Measurements from ENCODE around the gene TXN.
"Not testable (repeated sequence)": the region's sequence is repeated elsewhere in the genome, so short reads cannot be mapped to it uniquely, and the experiment has no call there.

- not testable (repeated sequence) for TF ChIP-seq POLR2A (IDR thresholded peaks at IDR 0.05; ENCODE audit: low read depth, low read length); PAX5 (IDR thresholded peaks at IDR 0.05; ENCODE audit: insufficient read depth, low read length, severe bottlenecking); POLR2AphosphoS5 (IDR thresholded peaks at IDR 0.05; ENCODE audit: low read depth, low read length); SPI1 (IDR thresholded peaks at IDR 0.05; ENCODE audit: low read depth, low read length); TAF1 (IDR thresholded peaks at IDR 0.05; ENCODE audit: low read depth, low read length); POU2F2 (IDR thresholded peaks at IDR 0.05; ENCODE audit: low read depth, low read length)
These were observed 4.5 kb downstream of the TXN start for GRCh38 chr9:110251770-110252169.

All from GM12891 (cell line).